Ammon's horn (tissue), 1 donor: ENCODE results near the gene ZNF750.

ENCODE experiments used
- DNase-seq: peaks from one replicate; pipeline ENCODE4 v3.0.0-alpha.2; 2016; ENCODE audit warnings: low spot score

ZNF750 gene

GRCh38 chr17:82835122-82835521 is 4.7 kb downstream of the ZNF750 start:
- DNase-seq, result no peak

- no peak for DNase-seq
Measured at GRCh38 chr17:82832881-82833475, 6.8 kb downstream of the ZNF750 start.

- DNase-seq, result no peak
Measured at GRCh38 chr17:82832411-82832810, 7.4 kb downstream of the ZNF750 start.

DNA sequence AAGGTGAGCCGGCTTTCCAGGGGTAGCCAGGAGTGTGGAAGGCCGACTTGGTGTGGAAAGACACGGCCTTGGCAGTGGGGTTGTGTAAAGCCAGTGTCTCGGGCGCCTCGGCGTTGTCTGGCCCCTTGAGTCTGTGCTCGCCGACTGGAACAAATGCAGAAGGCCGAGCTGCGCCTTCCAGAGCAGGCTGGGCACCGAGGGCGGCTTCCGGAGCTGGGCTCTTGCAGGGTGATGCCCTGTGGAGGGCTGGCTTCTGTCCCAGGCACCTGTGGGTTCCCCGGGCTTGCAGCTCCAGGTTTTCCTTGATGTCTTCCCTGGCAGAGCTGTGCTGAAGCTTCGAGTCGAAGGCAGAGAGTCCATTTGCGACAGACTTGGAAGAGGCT is 8.0 kb downstream of the ZNF750 start:
- no peak for DNase-seq

- DNase-seq, result no peak
Measured at GRCh38 chr17:82831041-82831817, 8.6 kb downstream of the ZNF750 start.

DNA sequence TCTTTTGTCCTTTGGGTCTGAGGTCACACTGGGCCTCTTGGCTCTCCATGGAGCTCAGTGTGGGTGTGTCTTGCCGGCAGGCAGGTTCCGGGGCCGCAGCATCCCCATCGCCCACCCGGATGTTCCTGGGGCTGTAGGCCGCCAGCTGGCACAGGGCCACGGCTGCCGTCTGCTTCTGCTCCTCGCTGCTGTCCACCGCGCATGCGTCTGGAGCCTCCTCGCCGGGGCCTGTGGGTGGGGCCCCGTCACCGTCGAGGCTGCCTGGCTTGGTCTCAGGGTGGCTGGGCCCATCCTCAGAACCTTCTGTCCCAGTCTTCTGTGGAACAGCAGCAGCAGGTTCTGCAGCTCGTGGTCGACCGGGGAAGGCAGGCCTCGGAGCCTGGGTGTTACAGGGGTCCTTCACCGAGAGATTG is 9.6 kb downstream of the ZNF750 start:
- peak; percentile 52 for DNase-seq

GRCh38 chr17:82828875-82829487 is 10.8 kb downstream of the ZNF750 start:
- DNase-seq, result no peak

DNA sequence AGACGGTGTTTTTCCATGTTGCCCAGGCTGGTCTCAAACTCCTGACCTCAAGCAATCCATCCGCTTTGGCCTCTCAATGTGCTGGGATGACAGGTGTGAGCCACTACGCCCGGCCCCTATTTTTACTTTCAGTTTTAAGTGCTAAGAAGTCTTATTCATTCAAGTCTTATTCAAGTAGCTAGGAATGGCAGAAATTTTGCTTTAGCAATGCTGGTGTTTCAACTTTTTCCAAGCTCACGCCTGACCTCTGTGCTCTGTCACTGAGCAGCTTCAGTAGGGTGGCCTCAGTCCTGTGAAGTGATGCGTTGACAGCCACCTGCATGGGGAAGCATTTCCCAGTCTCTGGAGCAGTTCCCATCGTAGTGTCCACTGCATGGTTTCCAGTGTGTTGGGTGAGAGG is 12.9 kb downstream of the ZNF750 start:
- DNase-seq, result no peak

- no peak for DNase-seq
Measured at GRCh38 chr17:82826211-82826610, 13.6 kb downstream of the ZNF750 start.

- DNase-seq, result no peak
Measured at GRCh38 chr17:82825540-82826124, 14.2 kb downstream of the ZNF750 start.

GRCh38 chr17:82823004-82823403 is 16.8 kb downstream of the ZNF750 start:
- DNase-seq, result no peak

DNA sequence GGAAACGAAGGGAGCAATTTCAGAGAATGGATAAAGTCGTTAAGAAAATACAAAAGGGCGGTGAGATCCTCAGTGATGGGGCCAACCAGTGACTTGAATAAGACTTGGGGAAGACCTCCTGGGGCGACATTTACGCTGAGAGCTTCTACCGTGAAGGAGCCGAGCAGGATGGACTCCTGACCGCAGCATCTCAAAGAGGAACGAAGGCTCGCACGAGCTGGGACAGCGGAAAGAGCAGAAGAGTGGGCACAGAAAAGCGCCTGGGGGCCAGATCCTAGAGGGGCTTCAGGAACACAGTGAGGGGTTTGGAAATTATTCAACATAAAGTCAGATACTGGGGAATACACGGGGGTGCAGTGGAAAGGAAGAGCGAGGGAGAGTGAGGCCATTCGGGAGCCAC is 17.5 kb downstream of the ZNF750 start:
- no peak for DNase-seq

- DNase-seq, result no peak
Measured at GRCh38 chr17:82821554-82821953, 18.3 kb downstream of the ZNF750 start.

GRCh38 chr17:82820278-82821251 is 19.3 kb downstream of the ZNF750 start:
- DNase-seq, result no peak

GRCh38 chr17:82817947-82818346 is 21.9 kb downstream of the ZNF750 start:
- no peak for DNase-seq

DNA sequence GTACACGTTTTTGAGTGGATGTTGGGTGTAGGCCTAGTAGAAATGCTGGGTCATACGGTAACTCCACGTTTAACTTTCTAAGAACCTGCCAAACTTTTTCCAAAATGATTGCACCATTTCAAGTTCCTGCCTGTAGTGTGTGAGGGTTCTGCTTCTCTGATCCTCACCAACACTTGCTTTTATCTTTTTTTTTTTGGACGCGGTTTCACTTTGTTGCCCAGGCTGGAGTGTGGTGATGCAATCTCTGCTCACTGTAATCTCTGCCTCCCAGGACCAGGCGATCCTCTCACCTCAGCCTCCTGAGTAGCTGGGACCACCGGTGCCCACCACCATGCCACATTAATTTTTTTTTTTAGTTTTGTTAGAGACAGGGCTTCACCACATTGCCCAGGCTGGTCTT is 23.5 kb downstream of the ZNF750 start:
- no peak for DNase-seq

- no peak for DNase-seq
Measured at GRCh38 chr17:82815790-82816305, 24.0 kb downstream of the ZNF750 start.

DNA sequence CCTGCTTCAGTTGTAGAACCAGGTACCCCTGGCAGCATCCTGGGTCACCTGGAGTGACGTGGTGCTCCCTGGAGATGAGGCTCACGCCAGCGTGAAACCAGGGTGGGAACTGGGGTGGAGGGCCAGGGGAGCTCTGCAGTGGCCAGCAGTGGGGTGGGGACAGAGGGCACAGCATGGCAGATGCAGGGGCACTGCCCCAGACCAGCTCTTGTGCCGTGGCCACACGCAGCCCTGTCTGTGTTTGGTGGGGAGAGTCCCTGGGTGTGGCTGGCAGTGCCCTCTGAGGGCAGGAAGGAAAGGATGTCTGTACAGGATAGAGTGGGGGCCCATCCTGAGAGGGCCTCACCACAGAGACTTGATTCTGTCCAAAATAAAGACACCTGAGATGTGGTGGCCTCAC is 24.5 kb downstream of the ZNF750 start:
- no peak for DNase-seq

DNA sequence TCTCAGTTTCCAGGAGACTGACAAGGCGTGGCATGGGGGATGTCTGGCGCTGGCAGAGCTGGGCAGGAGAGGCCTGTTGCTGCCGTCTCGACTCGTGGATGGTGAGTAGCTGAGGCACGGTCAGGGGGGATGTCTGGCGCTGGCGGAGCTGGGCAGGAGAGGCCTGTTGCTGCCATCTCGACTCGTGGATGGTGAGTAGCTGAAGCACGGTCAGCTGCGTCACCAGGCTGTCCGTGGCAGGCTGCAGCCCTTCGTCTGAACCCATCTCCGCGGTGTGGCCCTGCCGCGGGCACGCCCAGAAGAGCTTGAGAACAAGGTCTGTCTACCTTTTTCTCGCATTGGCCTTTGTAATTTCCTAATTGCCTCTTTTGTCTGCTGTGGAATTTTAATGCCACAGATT is 25.0 kb downstream of the ZNF750 start:
- DNase-seq, result no peak

DNA sequence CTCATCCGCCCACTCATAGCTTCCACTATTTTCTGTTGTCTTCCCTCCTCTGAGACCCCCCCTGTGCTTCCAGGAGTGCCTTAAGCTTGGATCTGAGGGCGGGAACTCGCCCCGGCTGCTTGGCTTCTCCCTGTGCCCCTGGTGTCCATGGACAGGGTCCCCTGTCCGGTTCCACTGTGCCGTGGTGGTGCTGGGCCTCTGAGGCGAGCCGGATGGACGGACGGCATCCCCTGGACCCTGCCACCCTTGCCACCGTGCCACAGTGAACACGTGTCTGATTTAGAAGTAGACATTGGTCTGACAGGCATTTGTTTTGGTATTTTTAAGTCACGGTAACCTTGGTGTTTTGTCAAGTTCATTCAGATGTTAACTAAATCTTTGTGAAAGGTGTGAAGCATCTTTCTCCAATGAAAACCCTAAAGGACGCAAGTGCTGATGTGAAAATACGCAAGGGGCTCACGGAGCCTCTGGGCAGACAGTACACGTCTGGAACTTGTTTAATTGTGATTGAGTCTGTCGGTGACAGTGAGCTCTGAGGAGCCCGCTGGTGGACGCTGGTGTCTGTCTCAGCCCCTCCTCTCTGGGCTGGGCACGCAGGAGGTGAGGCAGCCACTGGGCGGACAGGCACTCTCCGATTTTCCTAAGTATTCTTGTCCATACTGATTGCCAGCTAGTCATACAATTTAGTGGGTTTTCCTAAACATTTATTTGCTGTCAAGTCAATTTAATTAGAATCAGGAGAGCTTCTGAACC is 26.3 kb downstream of the ZNF750 start:
- no peak for DNase-seq

GRCh38 chr17:82812601-82813000 is 27.2 kb downstream of the ZNF750 start:
- DNase-seq, result no peak
